Mesenchymal stem cell (in vitro differentiated cells and primary cell): Measurements from ENCODE around the gene SLC6A17.

Experiments
- DNase-seq: peaks from one replicate; pipeline ENCODE4 v3.0.0-alpha.2; 2013
- H2AFZ ChIP-seq: one replicate; pipeline ENCODE4 v1.6.1; 2013; ENCODE audit warnings: low read depth, mild to moderate bottlenecking, control low read depth, inconsistent platforms, low read length, moderate library complexity
- H2AK5ac ChIP-seq: 2 replicates; pipeline ENCODE4 v1.6.1; 2013; ENCODE audit warnings: low read length, moderate library complexity, mild to moderate bottlenecking, inconsistent platforms; ENCODE audit not compliant: severe bottlenecking
- H2BK120ac ChIP-seq: one replicate; pipeline ENCODE4 v1.6.1; 2013; ENCODE audit warnings: low read depth, mild to moderate bottlenecking, inconsistent platforms, low read length, moderate library complexity
- H2BK12ac ChIP-seq, 2 experiments: one replicate each; pipeline ENCODE4 v1.6.1; 2013; ENCODE audit warnings: inconsistent platforms in 2 of 2, low read length in 2 of 2, mild to moderate bottlenecking in 2 of 2, moderate library complexity in 2 of 2, control low read depth in 1 of 2
- H2BK15ac ChIP-seq: one replicate; pipeline ENCODE4 v1.6.1; 2013; ENCODE audit warnings: mild to moderate bottlenecking, low read depth, inconsistent platforms; ENCODE audit not compliant: poor library complexity, severe bottlenecking
- H2BK5ac ChIP-seq: 2 replicates; pipeline ENCODE4 v1.6.1; 2013; ENCODE audit warnings: low read depth, mild to moderate bottlenecking, low read length, control low read depth, inconsistent platforms; ENCODE audit not compliant: poor library complexity, severe bottlenecking
- H3K14ac ChIP-seq, 2 experiments: one replicate each; pipeline ENCODE4 v1.6.1; 2013; ENCODE audit warnings: inconsistent platforms in 2 of 2, low read length in 2 of 2, control low read depth in 1 of 2, mild to moderate bottlenecking in 1 of 2, moderate library complexity in 1 of 2
- H3K18ac ChIP-seq, 2 experiments: one replicate each; pipeline ENCODE4 v1.6.1; 2013; ENCODE audit warnings: inconsistent platforms in 2 of 2, low read length in 2 of 2, control low read depth in 1 of 2, low read depth in 1 of 2, mild to moderate bottlenecking in 1 of 2
- H3K23ac ChIP-seq, 2 experiments: one replicate each; pipeline ENCODE4 v1.6.1; 2013; ENCODE audit warnings: inconsistent platforms in 2 of 2, low read length in 2 of 2, mild to moderate bottlenecking in 2 of 2, moderate library complexity in 2 of 2, control low read depth in 1 of 2
- H3K27ac ChIP-seq: 2 replicates; pipeline ENCODE4 v1.5.1; 2013; ENCODE audit warnings: mild to moderate bottlenecking, moderate library complexity, low read length, control low read depth, inconsistent platforms; ENCODE audit not compliant: poor library complexity, severe bottlenecking
- H3K27me3 ChIP-seq, 2 experiments: 2 replicates each; pipeline versions ENCODE4 v1.6.1 to v1.7.0; 2013; ENCODE audit warnings: low read length in 2 of 2, mild to moderate bottlenecking in 2 of 2, moderate library complexity in 2 of 2, control low read depth in 1 of 2, inconsistent platforms in 1 of 2; ENCODE audit not compliant: control insufficient read depth in 1 of 2, insufficient read depth in 1 of 2
- H3K36me3 ChIP-seq, 2 experiments: 2 replicates each; pipeline versions ENCODE4 v1.6.1 to v1.7.0; 2013; ENCODE audit warnings: low read length in 2 of 2, control low read depth in 1 of 2, inconsistent platforms in 1 of 2, low read depth in 1 of 2, mild to moderate bottlenecking in 1 of 2; ENCODE audit not compliant: insufficient read depth in 2 of 2, control insufficient read depth in 1 of 2
- H3K4ac ChIP-seq, 2 experiments: one replicate each; pipeline ENCODE4 v1.6.1; 2013; ENCODE audit warnings: inconsistent platforms in 2 of 2, low read length in 2 of 2, mild to moderate bottlenecking in 2 of 2, moderate library complexity in 2 of 2, control low read depth in 1 of 2, low read depth in 1 of 2
- H3K4me1 ChIP-seq: 2 replicates; pipeline ENCODE4 v1.6.1; 2013; ENCODE audit warnings: low read depth, low read length, control low read depth; ENCODE audit not compliant: control insufficient read depth, insufficient read depth
- H3K4me2 ChIP-seq: 2 replicates; pipeline ENCODE4 v1.6.1; 2013; ENCODE audit warnings: low read length, mild to moderate bottlenecking, inconsistent platforms; ENCODE audit not compliant: poor library complexity, severe bottlenecking
- H3K4me3 ChIP-seq, 2 experiments: 2 replicates each; pipeline versions ENCODE4 v1.5.1 to v1.7.0; 2013; ENCODE audit warnings: low read length in 2 of 2, mild to moderate bottlenecking in 2 of 2, control low read depth in 1 of 2, low read depth in 1 of 2; ENCODE audit not compliant: insufficient read depth in 1 of 2
- H3K79me1 ChIP-seq: replicated peaks from 2 replicates; pipeline ENCODE4 v1.6.1; 2013; ENCODE audit warnings: mild to moderate bottlenecking, control low read depth, low read length, inconsistent platforms; ENCODE audit not compliant: poor library complexity, severe bottlenecking
- H3K9ac ChIP-seq: 2 replicates; pipeline ENCODE4 v1.7.0; 2013; ENCODE audit warnings: mild to moderate bottlenecking, low read length, moderate library complexity
- H3K9me3 ChIP-seq: 2 replicates; pipeline ENCODE4 v1.7.0; 2013; ENCODE audit warnings: mild to moderate bottlenecking, low read length; ENCODE audit not compliant: control insufficient read depth
- H4K8ac ChIP-seq: one replicate; pipeline ENCODE4 v1.6.1; 2013; ENCODE audit warnings: inconsistent platforms, mild to moderate bottlenecking, low read length, moderate library complexity
- H4K91ac ChIP-seq: one replicate; pipeline ENCODE4 v1.6.1; 2013; ENCODE audit warnings: mild to moderate bottlenecking, low read length, inconsistent platforms
- WGBS: methylation state at CpG from one replicate; pipeline ENCODE4 v1.1.7; 2013; ENCODE audit warnings: mixed read lengths; 5-methylcytosine and 5-hydroxymethylcytosine counted together

SLC6A17 gene

DNA sequence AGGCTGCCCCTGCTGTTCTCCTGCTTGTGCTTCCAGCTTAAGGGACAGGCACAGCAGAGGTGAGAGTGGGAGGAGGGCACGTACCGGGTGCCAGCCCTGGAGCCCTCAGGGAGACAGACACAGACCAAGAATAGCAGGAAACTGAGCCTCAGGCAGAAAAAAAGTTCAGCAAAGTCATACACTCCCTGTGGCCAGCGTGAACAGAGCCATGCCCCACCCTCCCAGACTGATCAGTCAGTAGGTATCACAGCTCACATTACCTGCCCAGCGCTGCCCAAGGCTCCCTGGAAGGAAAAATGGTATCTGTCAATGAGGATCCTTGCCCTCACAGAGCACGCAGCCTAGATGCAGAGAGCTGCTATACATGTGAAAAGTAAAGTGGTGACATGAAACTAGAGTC is 36.7 kb upstream of the SLC6A17 start:
- Histone ChIP-seq H4K8ac (no peak overlapping the region), H3K4me2 (no peak overlapping the region), H3K18ac (no peak overlapping the region), H3K27me3 (peaks cover 34 to 67% of the 10 kb centered on the region in 2 experiments), H2BK15ac (no peak overlapping the region), H4K91ac (no peak overlapping the region), H2BK120ac (no peak overlapping the region), H3K79me1 (no peaks in the 10 kb centered on the region), H2AFZ (no peak overlapping the region), H3K36me3 (no peaks in the 10 kb centered on the region), H3K23ac (no peak overlapping the region), H3K9me3 (no peaks in the 10 kb centered on the region), H3K4me3 (no peak overlapping the region), H3K14ac (no peak overlapping the region), H3K4me1 (no peaks in the 10 kb centered on the region), H2BK5ac (no peak overlapping the region), H3K9ac (no peak overlapping the region), H3K4ac (no peak overlapping the region), H2AK5ac (no peak overlapping the region), H3K27ac (no peak overlapping the region), H2BK12ac (no peak overlapping the region)
- DNase-seq: no peak
- 63% methylated on average over 5 of the region's 5 CpGs for WGBS

DNA sequence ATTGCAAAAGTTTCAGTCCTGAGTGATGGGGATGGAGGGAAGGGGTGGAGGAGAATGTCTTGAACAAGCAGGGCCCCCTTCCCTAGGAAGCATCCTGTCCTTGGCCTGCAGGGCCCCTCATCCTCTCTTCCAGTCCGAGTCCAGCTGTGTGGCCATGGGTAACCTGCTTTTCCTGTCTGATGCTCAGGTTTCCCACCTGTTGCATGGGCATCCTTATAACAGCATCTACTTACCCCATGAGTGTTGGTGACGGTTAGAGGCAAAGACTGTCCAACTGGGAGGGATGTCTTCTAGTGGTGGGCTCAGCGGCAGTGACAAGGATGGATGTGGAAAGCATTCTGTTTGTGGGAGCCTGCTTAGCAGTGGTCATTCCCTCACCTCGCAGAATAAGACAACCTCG is 36.1 kb upstream of the SLC6A17 start:
- no peak overlapping the region for H2BK120ac ChIP-seq
- H2BK15ac ChIP-seq: no peak overlapping the region
- no peak overlapping the region for H3K4ac ChIP-seq
- peaks cover 34 to 60% of the 10 kb centered on the region in 2 experiments for H3K27me3 ChIP-seq
- no peak overlapping the region for H2AFZ ChIP-seq
- no peak overlapping the region for H3K27ac ChIP-seq
- H3K9me3 ChIP-seq: no peaks in the 10 kb centered on the region
- H3K23ac ChIP-seq: no peak overlapping the region
- no peak overlapping the region for H4K8ac ChIP-seq
- no peak overlapping the region for H3K9ac ChIP-seq
- no peak overlapping the region for H3K18ac ChIP-seq
- no peak overlapping the region for H3K14ac ChIP-seq
- H3K36me3 ChIP-seq: no peaks in the 10 kb centered on the region
- DNase-seq: no peak
- no peak overlapping the region for H2AK5ac ChIP-seq
- no peak overlapping the region for H3K4me2 ChIP-seq
- H3K4me1 ChIP-seq: no peaks in the 10 kb centered on the region
- H4K91ac ChIP-seq: no peak overlapping the region
- no peak overlapping the region for H2BK12ac ChIP-seq
- H2BK5ac ChIP-seq: no peak overlapping the region
- no peaks in the 10 kb centered on the region for H3K79me1 ChIP-seq
- H3K4me3 ChIP-seq: no peak overlapping the region
- whole genome bisulfite sequencing: 85% methylated on average over 5 of the region's 5 CpGs

DNA sequence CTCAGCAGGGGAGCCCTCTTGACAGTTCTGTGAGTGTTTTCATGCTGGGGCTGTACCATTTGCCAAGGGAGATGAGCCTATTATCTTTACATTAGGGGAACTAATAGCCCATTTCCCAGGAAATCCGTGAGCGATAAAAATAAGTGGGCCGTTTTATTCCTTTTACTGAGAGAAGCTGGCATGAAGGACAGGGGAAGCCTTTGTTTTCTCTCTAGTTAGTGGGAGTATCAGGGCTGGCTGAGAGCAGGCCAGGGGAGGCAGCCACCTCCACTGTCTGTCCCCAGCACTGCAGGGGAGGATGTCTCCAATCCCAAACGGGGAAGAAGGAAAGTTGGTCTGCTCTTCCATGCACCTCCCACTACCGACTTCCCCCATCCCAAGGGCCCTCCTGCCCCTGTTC is 35.5 kb upstream of the SLC6A17 start:
- no peak for DNase-seq

DNA sequence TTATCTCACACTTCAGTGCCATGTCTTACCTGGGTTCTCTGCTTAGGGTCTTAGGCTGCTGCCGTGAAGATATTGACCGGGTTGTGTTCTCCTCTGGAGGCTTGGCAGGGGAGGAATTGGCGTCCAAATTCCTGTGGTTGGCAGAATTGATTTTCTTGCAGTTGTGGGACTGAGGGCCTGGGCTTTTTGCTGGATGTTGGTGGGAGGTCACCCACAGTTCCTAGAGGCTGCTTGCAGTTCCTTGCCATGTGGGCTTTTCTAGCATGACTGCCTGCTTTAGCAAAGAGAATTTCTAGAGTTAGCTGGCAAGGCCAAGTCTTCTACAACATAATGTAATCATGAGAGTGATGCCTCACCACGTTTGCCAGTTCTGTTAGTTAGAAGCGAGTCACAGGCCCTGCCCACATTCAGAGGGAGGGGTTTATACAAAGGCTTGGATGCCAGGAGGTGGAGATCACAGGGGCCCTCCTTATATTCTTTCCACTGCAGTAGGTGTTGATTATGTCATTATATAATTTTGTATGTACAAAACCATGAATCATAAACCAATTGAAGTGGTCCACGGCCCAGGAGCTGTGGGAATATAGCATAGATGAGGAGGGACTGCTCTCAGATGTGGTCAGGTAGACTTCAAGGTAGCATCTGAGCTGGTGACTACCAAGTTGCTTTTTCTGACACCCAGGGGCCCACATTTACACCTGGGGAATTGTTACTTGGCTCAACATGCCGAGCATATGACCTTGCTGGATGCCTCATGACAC is 31.5 kb upstream of the SLC6A17 start:
- no peak overlapping the region for H4K8ac ChIP-seq
- no peak overlapping the region for H3K4ac ChIP-seq

More for the DNA sequence above, 35.5 kb upstream of the SLC6A17 start:
- peaks cover 34 to 57% of the 10 kb centered on the region in 2 experiments for H3K27me3 ChIP-seq
- H4K91ac ChIP-seq: no peak overlapping the region
- no peak overlapping the region for H3K4me2 ChIP-seq
- H3K4me3 ChIP-seq: no peak overlapping the region
- H3K23ac ChIP-seq: no peak overlapping the region
- H2AK5ac ChIP-seq: no peak overlapping the region
- H3K36me3 ChIP-seq: no peaks in the 10 kb centered on the region
- no peak overlapping the region for H3K27ac ChIP-seq
- H2BK12ac ChIP-seq: no peak overlapping the region
- WGBS: 57% methylated on average over 5 of the region's 5 CpGs
- H2AFZ ChIP-seq: no peak overlapping the region
- no peak overlapping the region for H3K14ac ChIP-seq
- no peak overlapping the region for H2BK120ac ChIP-seq
- H3K4ac ChIP-seq: no peak overlapping the region
- no peak overlapping the region for H2BK5ac ChIP-seq
- no peak overlapping the region for H4K8ac ChIP-seq
- no peak overlapping the region for H2BK15ac ChIP-seq
- no peak overlapping the region for H3K9ac ChIP-seq
- H3K18ac ChIP-seq: no peak overlapping the region
- no peaks in the 10 kb centered on the region for H3K9me3 ChIP-seq
- no peaks in the 10 kb centered on the region for H3K79me1 ChIP-seq
- H3K4me1 ChIP-seq: no peaks in the 10 kb centered on the region

More for the DNA sequence above, 31.5 kb upstream of the SLC6A17 start:
- Histone ChIP-seq H3K18ac (no peak overlapping the region), H3K4me2 (no peak overlapping the region), H3K36me3 (no peaks in the 10 kb centered on the region), H3K9ac (no peak overlapping the region), H2BK120ac (no peak overlapping the region), H3K9me3 (peaks cover 3% of the 10 kb centered on the region), H2BK15ac (no peak overlapping the region), H3K27ac (no peak overlapping the region), H2BK5ac (no peak overlapping the region), H2AFZ (no peak overlapping the region), H2BK12ac (no peak overlapping the region), H2AK5ac (no peak overlapping the region), H3K79me1 (no peaks in the 10 kb centered on the region), H3K23ac (no peak overlapping the region), H3K27me3 (peaks cover 23 to 27% of the 10 kb centered on the region in 2 experiments), H3K4me1 (no peaks in the 10 kb centered on the region), H3K4me3 (no peak overlapping the region), H3K14ac (no peak overlapping the region), H4K91ac (no peak overlapping the region)
- no peak for DNase-seq
- 59% methylated on average over 7 of the region's 7 CpGs for whole genome bisulfite sequencing
